Activated T-helper 1 cell treated with Interleukin-2 at 50 U/mL for 16 hours (primary cell): ENCODE measurements around the gene CFAP20DC.
"Not testable (repeated sequence)": the region's sequence is repeated elsewhere in the genome, so short reads cannot be mapped to it uniquely, and the experiment has no call there.

Experiments used
- DNase-seq: peaks from one replicate; pipeline ENCODE4 v3.0.0-alpha.2; 2020; ENCODE audit warnings: low read depth

Gene CFAP20DC

DNA sequence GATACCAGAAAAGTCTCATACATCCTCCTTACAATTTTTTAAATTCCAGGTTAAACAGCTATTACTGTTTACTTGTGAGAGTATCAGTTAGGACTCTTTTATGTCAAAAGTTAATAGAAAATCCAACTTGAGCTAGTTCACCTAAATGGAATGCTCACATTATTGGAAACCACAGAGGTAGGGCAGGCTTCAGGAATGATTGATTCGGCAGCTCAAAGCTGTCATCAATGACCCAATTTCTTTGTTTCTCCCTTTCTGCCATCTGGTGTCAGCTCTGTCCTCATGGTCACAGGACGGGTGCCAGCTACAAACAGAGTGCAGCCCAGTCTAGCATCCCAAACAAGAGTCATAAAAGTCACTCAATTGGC is 32.2 kb downstream of the CFAP20DC start:
- no peak for DNase-seq

- DNase-seq, result no peak
Observed at GRCh38 chr3:59016930-59017616, 32.8 kb downstream of the CFAP20DC start.

- no peak for DNase-seq
Observed at GRCh38 chr3:59013611-59014010, 36.2 kb downstream of the CFAP20DC start.

DNA sequence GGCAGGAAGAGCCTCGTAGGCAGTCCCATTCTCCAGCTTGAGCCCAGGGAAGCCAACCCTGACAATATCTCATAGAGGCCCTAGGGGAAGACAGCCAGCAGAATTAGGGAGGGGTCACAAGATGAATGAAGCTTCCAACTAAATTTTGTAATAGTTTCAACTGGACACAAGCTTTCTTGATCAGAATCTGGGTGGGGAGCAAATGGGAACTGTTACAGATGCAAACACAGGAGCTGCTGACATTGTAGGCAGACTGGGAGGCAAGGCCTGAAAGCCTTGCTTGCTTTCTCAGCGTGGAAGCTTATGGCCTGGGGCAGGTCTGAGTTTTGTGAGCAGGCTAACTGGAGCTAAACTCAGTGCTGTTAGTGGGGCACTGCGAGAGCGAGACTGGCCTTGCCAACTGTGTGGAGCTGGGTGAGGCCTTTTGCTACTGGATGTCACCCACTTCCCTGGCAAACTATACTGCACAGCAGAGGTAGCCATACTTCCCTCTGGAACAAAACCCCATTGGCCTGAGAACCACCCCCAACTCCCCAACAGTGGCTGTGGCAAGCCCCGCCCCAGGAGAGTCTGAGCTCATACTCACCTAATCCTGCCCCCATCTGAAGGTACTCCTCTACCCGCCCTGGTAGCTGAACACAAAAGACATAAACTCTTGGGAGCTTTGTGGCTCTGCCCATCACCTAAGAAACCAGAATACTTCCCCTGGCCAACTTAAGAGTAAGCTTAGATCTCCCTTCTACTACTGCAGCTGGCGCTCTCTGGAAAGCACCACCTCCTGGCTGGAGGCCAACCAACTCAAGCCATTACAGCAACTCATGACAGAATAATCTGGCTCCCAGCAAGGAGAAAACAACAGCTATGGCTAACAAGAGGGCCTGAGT is 42.9 kb downstream of the CFAP20DC start:
- no peak for DNase-seq

GRCh38 chr3:59001675-59002074 is 48.1 kb downstream of the CFAP20DC start:
- no peak for DNase-seq

DNA sequence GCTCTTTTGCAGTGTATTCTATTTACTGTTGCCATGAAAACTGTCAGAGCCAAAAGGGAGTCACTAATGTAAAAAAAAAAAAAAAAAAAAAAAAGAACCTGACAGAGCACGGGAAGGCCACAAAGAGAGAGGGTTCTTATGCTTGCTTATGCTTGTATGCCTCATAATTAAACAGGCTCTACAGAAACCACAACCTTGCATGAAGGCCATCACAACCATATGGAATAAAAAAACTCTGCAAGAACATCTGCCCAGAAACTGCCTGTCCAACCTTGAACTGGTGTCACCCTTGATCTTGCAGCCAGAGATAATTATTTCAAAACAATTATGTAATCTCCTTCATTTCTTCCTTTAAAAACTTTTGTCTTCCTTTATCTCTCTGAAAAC is 50.1 kb downstream of the CFAP20DC start:
- no peak for DNase-seq

- DNase-seq, result no peak
Observed at GRCh38 chr3:58999134-58999773, 50.6 kb downstream of the CFAP20DC start.

DNA sequence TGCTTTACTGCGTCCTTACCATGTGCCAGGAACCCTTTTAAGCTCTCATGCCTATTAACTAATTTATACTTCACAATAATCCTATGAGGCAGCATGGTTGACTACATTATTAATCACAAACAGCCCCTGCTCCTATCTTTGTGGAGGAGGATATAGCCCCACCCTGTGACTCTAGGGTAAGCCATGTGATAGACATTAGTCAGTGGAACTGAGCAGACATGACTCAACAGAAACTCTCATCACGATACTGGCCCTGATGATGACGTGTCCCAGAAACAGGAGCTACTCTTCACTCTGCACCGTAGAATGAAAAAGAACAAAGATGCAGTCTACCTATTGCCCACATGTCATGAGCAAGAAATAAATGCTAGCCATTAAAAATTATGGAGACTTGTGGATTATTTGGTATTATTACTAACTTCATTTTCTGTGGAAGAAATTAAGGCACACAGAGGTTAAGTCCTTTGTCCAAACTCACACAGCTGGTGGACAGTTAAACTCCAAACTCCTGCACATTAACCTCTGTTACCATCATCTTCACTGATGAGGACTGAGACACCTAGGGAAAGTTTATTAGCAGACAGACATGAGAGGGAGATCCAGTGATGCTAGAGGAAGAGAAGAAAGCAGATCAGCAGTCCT is 51.2 kb downstream of the CFAP20DC start:
- no peak for DNase-seq

DNA sequence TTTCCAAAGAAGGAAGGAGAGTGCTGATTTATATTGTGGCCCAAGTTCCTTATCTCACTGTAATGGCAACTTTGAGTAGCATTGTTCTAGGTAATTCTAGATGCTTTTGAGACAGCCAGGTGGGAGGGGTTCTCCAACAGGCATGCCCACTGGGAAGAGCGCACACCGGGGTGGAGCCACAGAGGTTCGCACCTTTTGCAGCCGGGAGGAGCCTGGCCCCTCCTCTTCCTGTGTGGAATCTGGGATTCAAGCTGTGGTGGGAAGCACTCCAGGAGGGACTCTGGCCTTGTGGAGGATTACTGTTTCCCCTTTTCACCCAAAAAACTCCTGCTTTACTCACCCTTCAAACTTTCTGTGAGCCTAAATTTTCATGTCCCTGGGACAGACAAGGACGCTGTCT is 53.1 kb downstream of the CFAP20DC start:
- DNase-seq, result no peak

DNA sequence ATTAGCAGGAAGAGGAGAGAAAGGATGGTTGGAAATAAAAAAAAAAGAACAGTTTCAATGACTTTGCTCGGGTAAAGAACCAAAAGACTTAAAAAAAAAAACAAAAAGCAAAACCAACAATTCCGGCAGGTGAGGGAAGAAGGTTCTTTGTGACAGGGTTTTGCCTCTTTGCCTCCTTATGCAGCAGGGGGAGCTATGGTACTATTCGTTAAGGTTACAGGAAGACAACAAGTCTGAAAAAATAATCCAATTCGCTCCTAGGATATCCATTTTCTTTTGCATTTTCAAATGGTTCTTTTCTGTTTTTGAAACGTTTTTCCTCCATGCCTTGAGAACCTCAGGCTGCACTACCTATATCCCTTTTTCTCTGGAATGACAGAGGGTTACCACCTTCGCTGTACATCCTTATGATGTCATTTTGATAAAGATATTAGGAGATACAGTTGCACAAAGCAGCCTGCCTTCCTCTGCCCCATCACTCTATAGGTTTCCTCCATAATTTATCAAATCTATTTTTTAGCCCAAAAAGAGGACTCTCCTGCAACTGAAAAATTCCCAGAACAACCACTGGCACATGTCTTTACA is 55.0 kb downstream of the CFAP20DC start:
- no peak for DNase-seq

GRCh38 chr3:58993547-58993946 is 56.3 kb downstream of the CFAP20DC start:
- no peak for DNase-seq

DNA sequence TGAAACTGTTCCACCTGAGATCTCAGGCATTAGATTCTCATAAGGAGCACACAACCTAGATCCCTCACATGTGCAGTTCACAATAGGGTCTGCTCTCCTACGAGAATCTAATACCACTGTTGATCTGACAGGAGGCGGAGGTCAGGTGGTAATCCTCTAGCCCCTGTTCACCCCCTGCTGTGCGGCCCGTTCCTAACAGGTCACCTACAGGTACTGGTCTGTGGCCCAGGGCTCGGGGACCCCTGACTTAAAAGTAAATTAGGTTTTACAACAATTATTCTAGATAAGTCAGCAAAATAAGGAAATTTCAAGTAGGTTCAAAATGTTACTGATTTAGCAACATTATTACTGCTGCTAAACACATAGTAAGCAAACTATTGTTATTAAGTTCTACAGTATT is 58.2 kb downstream of the CFAP20DC start:
- DNase-seq, result no peak

DNA sequence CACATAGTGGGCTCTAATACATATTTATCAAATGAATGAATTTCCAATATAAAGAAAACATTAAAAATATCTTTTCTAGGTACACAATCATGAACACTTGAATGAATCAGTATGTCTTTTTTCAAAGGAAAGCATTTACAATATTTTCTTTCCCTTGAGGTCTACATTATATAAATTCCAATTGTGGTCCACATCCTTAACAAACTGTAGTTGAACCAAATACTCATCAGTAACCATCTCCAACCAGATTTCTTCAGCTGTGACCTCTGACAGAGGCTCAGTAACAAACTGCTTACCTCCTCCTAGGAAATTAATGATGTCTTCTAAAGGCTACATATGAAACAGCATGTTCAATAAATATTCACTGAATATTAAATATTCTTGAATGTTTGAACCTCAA is 58.8 kb downstream of the CFAP20DC start:
- DNase-seq, result no peak

DNA sequence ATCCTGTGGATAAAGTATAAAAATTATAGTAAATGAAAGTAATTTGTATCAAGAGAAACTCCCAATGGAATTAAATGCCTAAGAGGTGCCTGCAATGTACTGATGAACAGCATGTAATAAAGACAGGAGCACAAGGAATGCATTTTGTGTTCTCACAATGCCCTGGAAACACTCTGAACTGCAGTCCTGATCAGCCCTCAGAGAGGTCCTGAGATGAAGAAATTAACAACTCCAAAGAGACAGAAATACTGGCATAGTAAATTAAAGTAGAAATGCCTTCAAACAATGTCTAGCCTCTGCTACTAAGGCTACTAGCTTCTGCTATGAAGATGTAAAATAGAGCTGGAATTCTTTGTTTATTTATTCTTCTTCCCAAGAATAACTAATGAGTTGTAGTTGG is 59.9 kb downstream of the CFAP20DC start:
- DNase-seq, result no peak

GRCh38 chr3:58989163-58989562 is 60.7 kb downstream of the CFAP20DC start:
- no peak for DNase-seq

GRCh38 chr3:58988041-58988440 is 61.8 kb downstream of the CFAP20DC start:
- DNase-seq, result no peak

- DNase-seq, result no peak
Observed at GRCh38 chr3:58986654-58987053, 63.2 kb downstream of the CFAP20DC start.

DNA sequence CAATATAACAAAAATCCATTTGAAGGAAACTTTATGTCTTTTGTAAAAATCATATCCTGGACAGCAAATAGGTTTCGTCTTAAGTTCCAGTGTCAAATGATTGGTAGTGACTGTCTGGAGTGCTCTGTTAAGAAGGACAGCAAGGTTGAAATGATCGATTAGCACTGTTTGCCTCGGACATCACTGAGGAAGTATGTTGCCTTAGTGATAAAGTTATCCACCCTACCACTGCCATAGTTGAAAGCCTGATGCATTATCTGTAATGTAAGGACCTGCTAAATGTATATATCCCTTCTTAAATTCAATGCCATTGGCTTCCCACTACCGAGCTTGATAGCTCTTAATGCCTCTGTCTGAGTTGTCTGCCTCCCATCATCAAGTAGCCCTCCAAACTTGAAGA is 70.0 kb downstream of the CFAP20DC start:
- DNase-seq, result no peak

DNA sequence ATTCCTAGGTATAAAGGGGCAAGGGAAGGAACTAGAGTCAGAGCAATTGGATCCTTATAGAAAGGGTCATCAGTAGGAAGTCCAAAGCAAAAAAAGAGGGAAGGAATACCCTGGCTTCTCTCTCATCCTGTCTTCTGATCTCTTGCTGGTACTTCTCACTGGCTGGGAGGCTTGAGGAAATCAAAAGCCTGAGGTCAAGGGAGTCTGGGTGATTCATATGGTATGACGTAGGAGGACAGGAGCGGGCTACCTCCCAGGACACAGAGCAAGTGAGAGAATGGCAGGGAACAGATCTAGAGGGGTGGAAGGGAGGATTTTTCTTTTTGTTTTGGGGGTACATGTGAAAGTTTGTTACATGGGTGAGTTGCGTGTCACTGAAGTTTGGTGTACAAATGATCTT is 76.0 kb downstream of the CFAP20DC start:
- DNase-seq, result no peak

DNA sequence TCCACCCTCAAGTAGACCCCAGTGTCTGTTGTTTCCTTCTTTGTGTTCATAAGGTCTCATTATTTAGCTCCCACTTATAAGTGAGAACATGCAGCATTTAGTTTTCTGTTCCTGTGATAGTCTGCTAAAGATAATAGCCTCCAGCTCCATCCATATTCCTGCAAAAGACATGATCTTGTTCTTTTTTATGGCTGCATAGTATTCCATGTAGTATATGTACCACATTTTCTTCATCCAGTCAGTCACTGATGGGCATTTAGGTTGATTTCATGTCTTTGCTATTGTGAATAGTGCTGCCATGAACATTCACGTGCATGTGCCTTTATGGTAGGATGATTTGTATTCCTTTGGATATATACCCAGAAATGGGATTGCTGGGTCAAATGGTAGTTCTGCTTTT is 82.0 kb downstream of the CFAP20DC start:
- not testable (repeated sequence) for DNase-seq

DNA sequence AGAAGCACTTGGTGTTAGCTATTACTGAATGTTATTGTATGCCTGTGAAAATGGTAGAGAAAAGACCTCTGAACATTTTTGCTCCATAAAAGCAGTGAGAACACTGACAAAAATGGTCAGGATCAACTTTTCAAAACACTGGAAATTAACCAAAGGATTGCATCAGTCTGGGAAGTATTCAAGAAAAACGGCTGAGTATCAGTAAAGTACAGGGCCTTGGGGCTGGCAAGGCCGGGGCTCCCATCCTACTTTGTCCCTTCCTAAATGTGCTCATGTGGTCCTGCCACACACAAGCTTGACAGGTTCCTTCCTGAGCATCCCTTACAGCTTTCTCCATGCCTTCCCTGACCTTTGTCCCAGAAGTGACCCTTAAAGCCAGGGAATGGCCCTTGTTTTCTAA is 84.0 kb downstream of the CFAP20DC start:
- DNase-seq, result no peak

DNA sequence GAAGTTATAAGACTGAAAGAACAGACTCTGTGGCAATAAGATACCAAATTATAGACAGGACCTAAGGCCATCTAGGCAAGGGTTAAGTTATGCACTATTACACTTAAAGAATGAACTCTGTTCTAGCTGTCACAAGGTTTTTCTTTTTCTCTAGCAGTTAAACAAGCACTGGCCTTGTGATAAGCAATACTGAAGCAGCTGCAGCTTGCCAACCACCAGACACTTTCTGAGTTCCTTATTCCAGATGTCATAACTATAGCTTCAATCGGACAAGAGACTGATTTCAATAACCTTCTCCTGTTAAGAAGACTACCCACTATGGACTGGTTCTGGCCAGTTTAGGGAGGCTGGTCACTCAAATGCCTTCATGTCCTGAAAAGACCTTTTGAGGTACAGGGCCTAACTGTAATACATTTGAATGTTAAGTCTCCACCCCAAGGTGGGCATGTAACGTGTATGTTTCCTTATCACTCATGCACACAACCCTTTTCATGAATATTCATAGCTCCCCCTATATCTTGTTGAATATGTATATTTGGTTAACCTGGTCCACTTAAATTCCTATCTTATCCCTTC is 85.8 kb downstream of the CFAP20DC start:
- no peak for DNase-seq
